Measurements from ENCODE around the gene NECAB2.

Gene NECAB2

DNA sequence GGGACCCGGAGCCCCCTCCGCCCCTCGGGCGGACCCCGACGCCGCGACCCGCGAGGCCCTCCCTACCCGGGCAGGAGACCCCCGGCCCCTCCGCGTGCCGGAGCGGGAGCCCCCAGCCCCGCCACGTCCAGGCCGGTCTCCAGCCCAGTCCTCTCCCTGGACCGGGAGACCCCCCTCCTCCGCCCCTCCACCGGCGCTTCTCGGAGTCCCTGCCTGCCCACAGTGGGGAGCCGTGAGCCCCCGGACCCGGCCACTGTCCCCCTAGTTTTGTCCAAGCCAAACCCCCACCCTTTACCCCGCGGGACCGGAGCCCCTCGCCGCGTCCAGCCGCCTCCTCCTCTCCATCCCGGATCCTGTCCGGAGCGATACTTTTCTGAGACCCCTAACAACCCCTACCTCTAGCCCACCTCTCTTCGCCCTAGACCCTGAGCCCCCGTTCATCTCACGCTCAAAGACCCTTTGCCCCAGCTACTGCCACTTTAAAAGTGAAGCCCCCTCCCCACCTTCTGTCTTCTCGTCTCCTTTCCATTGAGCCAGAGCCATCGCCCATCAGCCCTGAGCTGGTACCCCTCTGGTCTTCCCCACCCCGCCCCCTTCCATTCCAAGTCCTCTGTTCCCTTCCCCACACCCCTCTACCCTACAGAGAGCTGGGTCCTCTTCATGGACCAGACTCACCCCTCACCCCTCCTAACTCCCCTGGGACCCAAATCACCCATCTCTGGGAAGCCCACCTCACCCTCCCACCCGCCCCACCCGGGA, 1.0 kb downstream of the NECAB2 start:
- Histone ChIP-seq H3K4me3 (replicated peaks; ENCODE audit: insufficient read depth, low read length) (no peak overlapping the region), H3K27me3 (ENCODE audit: insufficient read depth, poor library complexity, severe bottlenecking) (peaks cover 16% of the 10 kb centered on the region), H3K27ac (replicated peaks) (no peak overlapping the region)
- DNase-seq (ENCODE audit: low read depth in 1 of 2, low spot score in 1 of 2), result no peak
- TF ChIP-seq POLR2AphosphoS5 (IDR thresholded peaks at IDR 0.05; ENCODE audit: low read depth) (no peak), SPI1 (IDR thresholded peaks at IDR 0.05; ENCODE audit: borderline replicate concordance, low read depth) (no peak), GABPA (IDR thresholded peaks at IDR 0.05; ENCODE audit: low read depth) (no peak)
- TF ChIP-seq, protein P1, sequence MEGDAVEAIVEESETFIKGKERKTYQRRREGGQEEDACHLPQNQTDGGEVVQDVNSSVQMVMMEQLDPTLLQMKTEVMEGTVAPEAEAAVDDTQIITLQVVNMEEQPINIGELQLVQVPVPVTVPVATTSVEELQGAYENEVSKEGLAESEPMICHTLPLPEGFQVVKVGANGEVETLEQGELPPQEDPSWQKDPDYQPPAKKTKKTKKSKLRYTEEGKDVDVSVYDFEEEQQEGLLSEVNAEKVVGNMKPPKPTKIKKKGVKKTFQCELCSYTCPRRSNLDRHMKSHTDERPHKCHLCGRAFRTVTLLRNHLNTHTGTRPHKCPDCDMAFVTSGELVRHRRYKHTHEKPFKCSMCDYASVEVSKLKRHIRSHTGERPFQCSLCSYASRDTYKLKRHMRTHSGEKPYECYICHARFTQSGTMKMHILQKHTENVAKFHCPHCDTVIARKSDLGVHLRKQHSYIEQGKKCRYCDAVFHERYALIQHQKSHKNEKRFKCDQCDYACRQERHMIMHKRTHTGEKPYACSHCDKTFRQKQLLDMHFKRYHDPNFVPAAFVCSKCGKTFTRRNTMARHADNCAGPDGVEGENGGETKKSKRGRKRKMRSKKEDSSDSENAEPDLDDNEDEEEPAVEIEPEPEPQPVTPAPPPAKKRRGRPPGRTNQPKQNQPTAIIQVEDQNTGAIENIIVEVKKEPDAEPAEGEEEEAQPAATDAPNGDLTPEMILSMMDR (IDR thresholded peaks at IDR 0.05; ENCODE audit: insufficient read depth, low read length), result no peak
- TF ChIP-seq, protein P2, sequence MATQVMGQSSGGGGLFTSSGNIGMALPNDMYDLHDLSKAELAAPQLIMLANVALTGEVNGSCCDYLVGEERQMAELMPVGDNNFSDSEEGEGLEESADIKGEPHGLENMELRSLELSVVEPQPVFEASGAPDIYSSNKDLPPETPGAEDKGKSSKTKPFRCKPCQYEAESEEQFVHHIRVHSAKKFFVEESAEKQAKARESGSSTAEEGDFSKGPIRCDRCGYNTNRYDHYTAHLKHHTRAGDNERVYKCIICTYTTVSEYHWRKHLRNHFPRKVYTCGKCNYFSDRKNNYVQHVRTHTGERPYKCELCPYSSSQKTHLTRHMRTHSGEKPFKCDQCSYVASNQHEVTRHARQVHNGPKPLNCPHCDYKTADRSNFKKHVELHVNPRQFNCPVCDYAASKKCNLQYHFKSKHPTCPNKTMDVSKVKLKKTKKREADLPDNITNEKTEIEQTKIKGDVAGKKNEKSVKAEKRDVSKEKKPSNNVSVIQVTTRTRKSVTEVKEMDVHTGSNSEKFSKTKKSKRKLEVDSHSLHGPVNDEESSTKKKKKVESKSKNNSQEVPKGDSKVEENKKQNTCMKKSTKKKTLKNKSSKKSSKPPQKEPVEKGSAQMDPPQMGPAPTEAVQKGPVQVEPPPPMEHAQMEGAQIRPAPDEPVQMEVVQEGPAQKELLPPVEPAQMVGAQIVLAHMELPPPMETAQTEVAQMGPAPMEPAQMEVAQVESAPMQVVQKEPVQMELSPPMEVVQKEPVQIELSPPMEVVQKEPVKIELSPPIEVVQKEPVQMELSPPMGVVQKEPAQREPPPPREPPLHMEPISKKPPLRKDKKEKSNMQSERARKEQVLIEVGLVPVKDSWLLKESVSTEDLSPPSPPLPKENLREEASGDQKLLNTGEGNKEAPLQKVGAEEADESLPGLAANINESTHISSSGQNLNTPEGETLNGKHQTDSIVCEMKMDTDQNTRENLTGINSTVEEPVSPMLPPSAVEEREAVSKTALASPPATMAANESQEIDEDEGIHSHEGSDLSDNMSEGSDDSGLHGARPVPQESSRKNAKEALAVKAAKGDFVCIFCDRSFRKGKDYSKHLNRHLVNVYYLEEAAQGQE (IDR thresholded peaks at IDR 0.05; ENCODE audit: insufficient replicate concordance, low read depth), result no peak

GRCh38 chr16:83969771-83970429, 1.9 kb downstream of the NECAB2 start:
- DNase-seq (ENCODE audit: low read depth in 1 of 2, low spot score in 1 of 2), result no peak
- TF ChIP-seq, protein P2 (IDR thresholded peaks at IDR 0.05; ENCODE audit: insufficient replicate concordance, low read depth), result no peak
- no peak for TF ChIP-seq POLR2AphosphoS5 (IDR thresholded peaks at IDR 0.05; ENCODE audit: low read depth)
- Histone ChIP-seq H3K27me3 (ENCODE audit: insufficient read depth, poor library complexity, severe bottlenecking) (peaks cover 16% of the 10 kb centered on the region), H3K27ac (replicated peaks) (no peak overlapping the region), H3K4me3 (replicated peaks; ENCODE audit: insufficient read depth, low read length) (no peak overlapping the region)

GRCh38 chr16:83970430-83970815, 2.4 kb downstream of the NECAB2 start:
- no peak for DNase-seq (ENCODE audit: low read depth in 1 of 2, low spot score in 1 of 2)
- Histone ChIP-seq H3K27me3 (ENCODE audit: insufficient read depth, poor library complexity, severe bottlenecking) (peaks cover 16% of the 10 kb centered on the region), H3K27ac (replicated peaks) (no peak overlapping the region), H3K4me3 (replicated peaks; ENCODE audit: insufficient read depth, low read length) (no peak overlapping the region)
- no peak for TF ChIP-seq SPI1 (IDR thresholded peaks at IDR 0.05; ENCODE audit: borderline replicate concordance, low read depth)
- TF ChIP-seq, protein P1 (IDR thresholded peaks at IDR 0.05; ENCODE audit: insufficient read depth, low read length), result no peak
- no peak for TF ChIP-seq POLR2AphosphoS5 (IDR thresholded peaks at IDR 0.05; ENCODE audit: low read depth)
- no peak for TF ChIP-seq GABPA (IDR thresholded peaks at IDR 0.05; ENCODE audit: low read depth)
- TF ChIP-seq, protein P2 (IDR thresholded peaks at IDR 0.05; ENCODE audit: insufficient replicate concordance, low read depth), result no peak
